NK-92 (cell line): ENCODE data around the gene NELL2.
"Not testable (repeated sequence)": the region's sequence is repeated elsewhere in the genome, so short reads cannot be mapped to it uniquely, and the experiment has no call there.

ENCODE experiments used
- DNase-seq: peaks from one replicate; lab custom pipeline; 2025; ENCODE audit not compliant: unreplicated experiment; lab: John Stamatoyannopoulos, UW

NELL2 gene

DNA sequence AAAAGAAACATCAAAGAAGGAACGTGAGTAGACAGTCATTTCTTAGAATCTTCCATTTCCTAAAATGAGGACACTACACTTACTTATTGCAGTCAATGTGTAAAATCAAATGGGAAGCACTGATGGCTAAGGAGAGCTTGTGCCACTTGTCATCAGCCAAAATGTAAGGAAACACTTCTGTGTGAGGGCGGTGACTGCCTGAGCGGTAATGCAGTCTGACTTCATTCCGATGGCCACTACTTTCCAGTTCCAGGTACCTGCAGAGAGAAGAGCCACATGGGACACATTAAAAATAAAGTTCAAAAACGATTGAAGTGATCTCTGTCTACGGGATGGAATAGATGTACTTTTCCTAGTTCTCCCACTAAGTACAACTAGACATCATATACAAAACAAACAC, 96.3 kb downstream of the NELL2 start:
- DNase-seq, result no peak

DNA sequence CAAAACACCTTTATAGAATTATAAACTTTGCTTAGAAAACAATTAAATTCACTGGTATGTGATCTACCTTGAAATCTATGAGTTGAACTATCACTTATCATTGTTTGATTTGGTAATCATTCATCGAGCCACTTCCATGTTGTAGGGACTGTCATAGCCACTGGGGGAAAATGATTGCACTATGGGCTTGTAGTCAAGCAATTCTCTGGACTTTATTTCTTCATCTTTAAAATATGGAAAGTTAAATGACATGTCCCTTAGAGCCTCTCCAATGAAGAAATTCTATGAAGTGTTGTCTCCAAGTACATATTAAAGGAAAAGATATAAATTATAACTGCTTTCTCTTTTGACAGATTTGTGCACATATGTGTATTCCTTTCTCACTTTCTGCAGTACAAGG, 97.3 kb downstream of the NELL2 start:
- DNase-seq, result no peak

DNA sequence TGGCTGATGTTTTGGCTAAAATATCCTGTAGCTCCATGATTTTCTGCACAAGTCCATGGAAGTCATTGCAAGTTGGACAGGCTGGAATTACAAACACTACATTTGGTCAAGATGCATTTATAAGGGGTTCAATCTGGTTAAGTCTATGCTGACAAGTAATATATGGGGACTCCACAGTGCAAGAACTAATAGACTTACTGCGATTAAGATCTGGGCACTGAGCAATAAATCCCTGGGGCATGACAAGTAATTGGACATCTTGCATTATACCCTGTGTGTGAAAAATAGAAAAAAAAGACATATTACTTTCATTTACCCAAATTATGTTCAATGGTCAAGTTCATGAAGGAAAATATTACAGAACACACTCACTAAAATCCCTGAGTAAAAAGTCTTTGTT, 99.1 kb downstream of the NELL2 start:
- DNase-seq, result no peak

DNA sequence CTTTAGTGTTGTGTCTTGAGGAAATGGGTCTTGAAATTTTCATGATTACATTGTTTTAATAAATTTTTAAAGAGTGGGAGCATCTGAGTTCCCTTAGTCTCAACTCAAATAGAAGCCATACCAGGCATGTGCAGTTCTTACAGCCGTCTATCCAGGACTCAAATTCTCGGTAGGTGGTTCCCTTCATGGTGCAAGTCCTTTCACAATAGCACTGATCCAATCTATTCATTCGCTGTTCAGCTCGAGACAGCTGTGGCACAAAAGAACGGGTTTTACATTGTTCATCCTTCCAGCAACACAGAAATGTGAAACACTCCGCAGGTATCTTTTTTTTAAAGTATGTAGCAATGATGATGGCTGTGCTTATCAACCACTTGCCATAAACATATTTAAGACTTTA, 100.2 kb downstream of the NELL2 start:
- no peak for DNase-seq

DNA sequence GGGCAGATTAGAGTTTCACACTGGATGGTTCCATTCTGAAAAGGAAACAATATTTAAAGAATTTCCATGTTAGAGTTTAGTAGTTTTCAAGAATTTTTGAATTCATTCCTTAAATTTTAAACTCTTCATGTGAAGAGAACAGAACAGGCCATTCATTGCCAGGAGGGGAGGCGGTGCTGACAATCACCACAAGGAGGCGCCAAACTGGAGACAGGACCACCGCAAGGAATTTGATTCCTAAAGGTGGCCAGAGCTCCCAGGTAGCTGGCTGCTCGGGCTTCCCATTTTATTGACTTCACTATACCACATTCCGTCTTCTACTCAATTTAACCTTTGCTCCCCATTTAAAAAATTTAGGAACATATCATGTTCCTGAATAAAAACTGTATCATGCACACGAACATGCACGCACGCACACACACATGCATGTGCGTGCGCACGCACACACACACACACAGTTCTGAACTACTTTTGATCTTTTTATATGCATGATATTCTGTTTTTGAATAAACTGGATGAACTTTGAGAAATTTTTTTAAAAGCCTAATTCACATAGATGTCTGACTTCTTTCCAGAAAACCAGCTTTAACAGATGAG, 101.2 kb downstream of the NELL2 start:
- DNase-seq, result no peak

DNA sequence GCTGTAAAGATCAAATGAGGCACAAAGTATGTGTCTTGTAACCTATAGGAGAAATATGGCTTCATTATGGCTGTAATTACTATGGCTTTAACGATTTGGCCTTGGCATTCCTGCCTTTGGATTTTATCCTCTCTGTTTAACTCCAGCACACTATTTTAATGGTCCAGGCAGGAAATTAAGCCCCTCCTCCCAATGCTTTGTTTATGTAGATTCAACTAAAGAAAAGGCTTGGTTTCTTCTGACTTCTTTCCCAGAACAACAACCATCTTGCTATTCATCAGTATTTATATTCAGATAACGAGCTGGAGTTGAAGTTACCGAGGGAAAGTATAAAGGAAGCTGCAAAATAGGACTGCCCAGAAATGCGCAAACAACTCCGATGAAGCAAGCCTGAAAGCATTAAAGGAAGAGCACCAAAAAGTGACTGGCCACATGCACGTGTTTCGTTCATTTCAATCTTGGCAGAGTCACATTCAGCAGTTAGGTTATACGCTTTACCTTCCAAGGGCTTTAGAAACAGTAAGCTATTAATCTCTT, 104.6 kb downstream of the NELL2 start:
- DNase-seq, result no peak

DNA sequence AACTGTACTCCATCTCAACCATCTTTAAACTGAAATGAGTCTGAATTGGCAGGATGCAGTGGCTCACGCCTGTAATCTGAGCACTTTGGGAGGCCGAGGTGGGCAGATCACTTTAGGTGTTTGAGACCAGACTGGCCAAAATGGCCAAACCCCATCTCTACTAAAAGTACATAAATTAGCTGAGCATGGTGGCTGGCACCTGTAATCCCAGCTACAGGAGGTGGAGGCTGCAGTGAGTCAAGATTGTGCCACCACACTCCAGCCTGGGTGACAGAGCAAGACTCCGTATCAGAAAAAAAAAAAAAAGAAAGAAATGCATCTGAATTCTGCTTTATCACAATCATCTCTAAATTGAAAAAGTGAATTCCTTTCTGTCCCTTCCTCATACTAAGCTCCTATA, 110.3 kb downstream of the NELL2 start:
- no peak for DNase-seq

DNA sequence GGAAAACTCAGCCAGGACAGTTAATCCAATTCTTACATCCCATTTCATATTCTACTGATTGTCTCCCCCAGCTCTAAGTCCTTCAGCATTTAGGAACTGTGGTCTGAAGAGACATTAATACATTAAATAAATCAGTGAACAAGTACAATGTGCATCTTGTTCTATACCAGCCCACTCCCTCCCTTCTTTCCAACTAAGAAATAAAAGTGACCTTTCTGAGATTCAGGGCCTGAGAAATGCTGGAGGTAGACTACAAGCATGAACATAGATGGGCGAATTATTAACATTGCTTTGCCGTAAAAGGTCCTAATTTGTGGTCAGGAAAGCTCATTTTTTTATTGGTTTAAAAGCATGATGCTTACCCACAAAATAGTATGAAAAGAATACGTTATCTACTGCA, 113.1 kb downstream of the NELL2 start:
- no peak for DNase-seq

DNA sequence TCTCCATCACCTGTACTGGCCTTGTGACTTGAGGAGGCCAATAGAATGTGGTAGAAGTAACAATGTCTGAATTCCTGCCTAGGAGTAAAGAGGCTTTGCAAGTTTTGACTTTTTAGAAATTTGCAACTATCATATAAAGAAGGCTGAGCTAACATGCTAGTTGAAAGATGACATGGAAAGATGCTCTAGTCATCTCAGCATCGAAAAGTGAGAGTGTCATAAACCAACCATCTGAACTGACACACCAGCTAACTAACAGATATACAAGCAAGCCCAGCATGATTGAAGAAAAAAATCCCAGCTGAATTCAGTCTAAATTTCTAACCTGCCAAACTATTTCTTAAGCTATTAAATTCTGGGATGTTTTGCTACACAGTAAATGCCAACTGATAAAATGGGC, 116.8 kb downstream of the NELL2 start:
- DNase-seq, result no peak

DNA sequence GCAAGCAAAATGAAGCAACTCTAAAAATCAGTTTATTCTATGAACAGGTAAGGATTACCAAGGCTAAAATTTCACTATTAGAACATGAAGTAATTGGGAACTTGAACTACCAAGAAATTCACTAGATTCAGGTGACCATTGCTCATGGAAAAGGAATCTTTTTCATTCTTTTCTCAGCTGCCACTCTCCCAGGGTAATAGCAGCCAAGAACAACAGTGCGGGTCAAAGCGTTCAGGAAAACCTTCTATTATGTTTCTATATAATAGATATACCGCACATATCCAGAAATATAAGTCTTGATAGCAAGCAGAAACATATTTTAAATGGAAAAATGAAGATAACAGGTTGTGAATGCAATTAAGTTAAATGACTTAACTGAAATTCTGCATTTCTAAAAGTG, 125.6 kb downstream of the NELL2 start:
- no peak for DNase-seq

DNA sequence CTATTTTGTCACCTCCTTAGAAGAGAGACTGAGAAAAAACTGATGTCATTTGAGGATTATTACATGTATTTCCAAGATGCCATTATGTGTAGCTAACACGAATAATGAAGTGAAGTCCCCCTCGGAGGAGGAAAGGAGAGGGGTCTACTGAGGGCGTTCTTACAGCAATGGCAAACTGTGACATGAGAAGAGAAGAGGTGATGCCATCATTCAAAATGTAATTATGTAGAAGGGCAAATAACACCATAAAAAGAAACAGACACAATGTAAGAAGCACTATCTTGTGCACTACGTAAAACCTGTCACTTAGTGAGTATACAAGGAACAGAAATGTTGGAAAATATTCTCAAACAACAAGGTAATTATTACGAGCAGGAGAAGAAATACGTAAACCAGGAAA, 126.5 kb downstream of the NELL2 start:
- no peak for DNase-seq

DNA sequence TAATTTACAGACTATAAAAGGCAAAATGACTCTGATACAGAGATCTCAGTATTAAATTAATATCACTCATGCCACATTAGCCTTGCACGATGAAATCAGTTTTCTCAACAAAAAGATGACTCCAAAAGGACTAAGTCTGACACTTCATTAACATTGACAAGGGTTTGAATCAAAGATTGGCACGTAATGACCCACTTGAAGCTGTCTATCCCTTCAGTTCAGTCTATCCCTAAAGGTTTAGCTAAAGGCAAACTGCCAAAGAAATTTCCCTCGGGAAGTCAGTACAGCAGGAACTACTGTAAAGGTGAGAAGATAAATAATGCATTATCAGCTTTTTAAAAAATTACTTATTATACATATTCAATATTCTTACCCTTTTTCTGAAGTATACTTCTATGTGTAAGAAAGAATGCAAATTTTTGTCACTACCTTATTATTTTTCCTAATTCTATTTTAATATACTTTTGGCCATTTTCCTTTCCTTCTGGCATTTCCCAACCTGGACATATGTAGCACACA, 127.1 kb downstream of the NELL2 start:
- DNase-seq, result no peak

DNA sequence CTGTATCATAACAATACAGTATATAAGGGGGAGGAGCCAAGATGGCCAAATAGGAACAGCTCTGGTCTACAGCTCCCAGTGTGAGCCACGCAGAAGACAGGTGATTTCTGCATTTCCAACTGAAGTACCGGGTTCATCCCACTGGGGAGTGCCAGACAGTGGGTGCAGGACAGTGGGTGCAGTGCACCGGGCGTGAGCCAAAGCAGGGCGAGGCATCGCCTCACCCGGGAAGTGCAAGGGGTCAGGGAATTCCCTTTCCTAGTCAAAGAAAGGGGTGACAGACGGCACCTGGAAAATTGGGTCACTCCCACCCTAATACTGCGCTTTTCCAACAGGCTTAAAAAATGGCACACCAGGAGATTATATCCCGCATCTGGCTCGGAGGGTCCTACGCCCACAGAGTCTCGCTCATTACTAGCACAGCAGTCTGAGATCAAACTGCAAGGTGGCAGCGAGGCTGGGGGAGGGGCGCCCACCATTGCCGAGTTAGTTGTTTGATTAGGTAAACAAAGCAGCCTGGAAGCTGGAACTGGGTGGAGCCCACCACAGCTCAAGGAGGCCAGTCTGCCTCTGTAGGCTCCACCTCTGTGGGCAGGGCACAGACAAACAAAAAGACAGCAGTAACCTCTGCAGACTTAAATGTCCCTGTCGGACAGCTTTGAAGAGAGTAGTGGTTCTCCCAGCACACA, 134.7 kb downstream of the NELL2 start:
- DNase-seq, result not testable (repeated sequence)

DNA sequence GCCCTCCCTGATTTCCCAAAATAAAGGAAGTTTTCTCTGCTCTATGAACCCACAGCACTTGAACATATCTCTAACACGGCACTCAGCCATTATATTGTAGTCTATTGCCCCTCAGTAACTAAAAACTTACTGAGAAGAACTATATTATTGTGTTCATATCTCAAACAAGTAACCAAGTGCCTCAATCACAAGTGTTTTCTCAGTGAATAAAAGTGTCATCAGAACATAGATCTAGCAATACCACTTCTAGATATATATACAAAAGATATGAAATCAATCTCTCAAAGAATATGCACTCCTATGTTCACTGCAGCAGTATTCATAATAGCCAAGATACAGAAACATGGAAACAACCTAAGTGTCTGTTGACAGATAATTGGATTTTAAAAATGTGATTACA, 138.1 kb downstream of the NELL2 start:
- no peak for DNase-seq

DNA sequence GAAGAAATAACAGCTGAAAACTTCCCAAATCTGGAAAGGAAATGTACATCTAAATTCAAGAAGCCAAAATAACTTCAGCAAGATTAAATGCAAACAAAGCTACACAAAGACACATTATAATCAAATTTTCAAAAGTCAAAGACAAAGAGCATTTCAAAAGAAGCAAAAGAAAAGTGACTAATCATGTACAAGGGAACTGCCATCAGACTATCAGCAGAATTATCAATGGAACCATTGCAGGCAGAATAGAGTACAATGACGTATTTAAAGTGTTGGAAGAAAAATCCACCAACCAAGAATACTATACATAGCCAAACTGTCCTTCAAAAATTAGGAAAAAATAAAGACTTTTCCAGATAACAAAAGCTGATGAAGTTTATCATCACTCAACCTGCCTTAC, 147.5 kb downstream of the NELL2 start:
- no peak for DNase-seq

DNA sequence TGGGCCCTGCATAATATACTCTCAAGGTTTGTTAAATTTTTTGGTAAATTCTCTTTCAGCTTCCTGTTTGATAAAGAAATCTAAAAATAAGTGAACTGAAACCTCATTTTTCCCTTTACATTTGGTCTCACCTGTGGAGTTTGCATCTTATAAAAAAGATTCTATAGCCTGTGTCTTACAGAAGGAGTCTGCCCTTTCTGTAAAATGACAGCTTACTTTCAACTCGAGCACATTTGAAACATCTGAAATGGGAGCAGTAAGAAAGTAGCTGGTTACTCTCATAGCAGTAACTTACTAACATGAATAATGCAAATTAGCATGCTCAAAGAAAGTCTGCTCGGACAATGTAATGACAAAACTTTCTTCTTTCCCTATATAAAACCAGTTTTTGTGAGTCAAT, 155.8 kb downstream of the NELL2 start:
- no peak for DNase-seq

DNA sequence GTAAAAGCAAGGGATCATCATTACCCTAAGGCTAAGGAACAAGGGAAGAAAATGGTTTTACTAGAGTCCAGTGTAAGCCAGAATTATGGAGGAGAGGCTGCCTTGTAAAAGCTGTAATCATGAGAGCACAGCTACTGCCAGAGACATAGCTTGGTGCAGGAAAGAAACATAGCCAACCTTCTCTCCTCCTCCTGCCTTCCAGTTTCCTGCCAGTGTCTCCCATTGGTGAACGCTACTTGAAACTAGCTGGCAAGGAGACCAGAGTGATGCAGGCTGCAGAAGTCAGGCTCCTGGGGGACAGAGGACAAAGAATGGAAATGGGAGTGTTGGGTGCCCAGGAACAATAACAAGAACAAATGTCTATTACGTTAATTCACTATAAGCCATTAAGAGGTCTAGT, 158.5 kb downstream of the NELL2 start:
- DNase-seq, result no peak

DNA sequence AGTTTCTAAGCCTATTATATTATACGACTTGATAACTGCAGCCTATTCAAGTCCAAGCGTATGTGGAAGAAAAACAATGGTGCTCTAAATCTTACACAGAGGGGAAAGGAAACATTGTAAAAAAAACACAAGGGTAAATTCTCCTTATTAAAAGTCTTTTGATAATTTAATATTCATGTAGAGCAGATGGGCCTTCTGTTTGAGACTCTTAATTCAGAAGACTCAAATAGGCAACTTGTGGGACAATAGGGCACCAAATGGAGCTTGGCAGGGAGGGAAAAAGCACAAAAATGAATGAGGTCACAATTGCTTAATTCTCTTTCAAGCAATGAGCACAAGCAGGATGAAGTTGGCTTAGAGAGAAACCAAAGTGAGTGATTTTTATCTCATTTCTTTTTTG, 159.4 kb downstream of the NELL2 start:
- DNase-seq, result no peak

DNA sequence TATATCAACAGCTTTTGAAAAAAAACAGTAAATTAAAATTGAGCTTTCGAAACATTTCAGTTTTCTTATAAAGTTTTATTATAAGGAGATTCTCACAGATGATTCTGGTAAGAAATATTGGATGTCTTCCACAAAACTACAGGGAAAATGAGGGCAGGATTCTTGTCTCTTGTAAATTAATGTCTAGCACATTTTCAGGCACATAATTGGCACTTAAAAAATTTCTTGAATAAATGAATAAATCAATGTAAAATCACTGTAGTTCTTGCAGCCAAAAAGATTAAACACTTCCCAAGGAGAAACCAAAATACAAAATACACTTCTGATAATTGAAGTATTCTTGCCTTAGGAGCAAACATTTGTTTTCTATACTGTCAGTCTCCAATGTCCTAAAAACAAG, 164.4 kb downstream of the NELL2 start:
- no peak for DNase-seq

DNA sequence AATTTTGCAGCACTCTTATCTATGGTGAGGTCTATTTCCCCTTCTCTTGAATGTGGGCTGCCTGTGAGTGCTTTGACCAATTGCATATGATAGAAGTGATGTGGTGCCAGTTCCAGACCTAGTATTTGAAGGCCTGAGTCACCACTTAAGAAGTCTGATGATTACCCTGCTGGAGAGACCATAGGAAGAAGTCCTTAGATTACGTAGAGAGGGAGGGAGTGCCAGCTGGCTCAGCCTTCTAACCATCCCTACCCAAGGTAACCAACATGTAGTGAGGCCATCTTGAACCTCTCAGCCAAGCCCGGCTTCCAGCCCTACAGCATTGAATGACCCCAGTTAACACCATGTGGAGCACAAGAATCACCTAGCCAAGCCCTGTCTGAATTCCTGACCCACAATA, 166.9 kb downstream of the NELL2 start:
- DNase-seq, result no peak

DNA sequence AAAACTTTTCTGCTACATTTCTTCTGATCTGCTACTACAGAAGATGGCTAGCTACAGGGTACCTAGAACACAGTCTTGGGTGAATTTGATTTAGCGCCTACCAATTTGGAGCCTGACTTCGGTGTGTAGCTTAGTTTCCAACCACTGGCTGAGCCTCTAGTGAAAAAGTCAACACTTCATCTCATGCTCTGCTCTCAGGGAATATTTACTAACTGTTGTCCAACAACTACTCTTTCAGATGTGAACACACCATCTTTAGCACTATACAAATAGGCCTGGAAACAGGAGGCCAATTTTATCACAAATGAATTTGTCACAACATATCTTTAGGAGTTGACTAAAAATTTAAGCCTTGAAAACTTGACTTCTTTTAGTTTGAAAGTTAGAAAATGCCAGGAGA, 167.9 kb downstream of the NELL2 start:
- no peak for DNase-seq

DNA sequence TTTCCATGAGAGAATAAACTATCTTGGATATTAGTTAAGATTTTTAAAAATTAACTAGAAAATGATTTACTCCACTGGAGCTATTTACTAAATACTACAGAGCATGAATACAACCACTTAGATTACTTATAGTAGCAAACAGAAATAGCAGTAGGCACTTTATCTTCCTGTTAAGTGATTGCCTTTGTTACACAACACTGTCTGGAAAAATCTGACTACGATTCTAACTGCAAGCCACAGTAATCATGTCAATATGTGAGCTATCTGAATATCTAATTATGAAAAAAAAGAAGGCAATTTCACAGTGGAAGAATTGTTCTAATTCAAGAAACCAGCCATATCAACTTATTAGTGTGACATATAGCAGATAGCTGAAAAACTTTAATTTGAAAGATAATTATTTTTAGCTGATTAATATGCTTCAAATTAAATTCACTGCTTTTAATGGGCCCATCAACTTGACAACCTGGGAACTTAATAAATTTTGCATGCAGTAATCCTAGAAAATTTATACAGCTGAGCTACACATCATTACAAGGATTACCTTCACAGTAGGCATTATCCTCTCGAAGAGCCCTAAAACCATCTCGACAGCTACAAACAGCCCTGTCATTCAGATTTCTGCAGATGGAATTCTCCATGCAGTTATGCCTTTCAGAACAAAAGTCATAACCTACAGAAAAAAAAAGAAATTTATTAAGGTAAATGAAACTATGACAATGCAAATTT, 172.8 kb downstream of the NELL2 start:
- no peak for DNase-seq
